K562 (cell line): ENCODE measurements around the gene HES5.

Source experiments
- HDGF ChIP-seq: fragments of 450-650 bp; IDR thresholded peaks from 2 replicates; pipeline ENCODE4 v1.6.1; 2016
- NCOA4 ChIP-seq: fragments of 450-650 bp; IDR thresholded peaks from 2 replicates; pipeline ENCODE4 v1.6.1; 2018; ENCODE audit warnings: mild to moderate bottlenecking; ENCODE audit not compliant: partially characterized antibody
- NR2C2 ChIP-seq, 2 experiments: fragments of 200-800 bp in 1 of 2; sonication (Bioruptor generic) in 1 of 2; sonication (generic) in 1 of 2; formaldehyde crosslinking in 1 of 2; IDR thresholded peaks; 2 replicates each; pipeline versions ENCODE4 v1.6.1 to v1.8.0; 2016 to 2022; ENCODE audit warnings: mild to moderate bottlenecking in 1 of 2, missing compliant biosample characterization in 1 of 2, missing genetic modification characterization in 1 of 2, missing genetic modification reagents in 1 of 2
- POLR2A ChIP-seq: fragments of 450-650 bp; conservative IDR thresholded peaks from 2 replicates; pipeline ENCODE4 v1.6.1; 2016
- YBX1 ChIP-seq: fragments of 450-650 bp; IDR thresholded peaks from 2 replicates; pipeline ENCODE4 v1.7.1; 2016; ENCODE audit warnings: mild to moderate bottlenecking
- ZNF124 ChIP-seq: sonication (generic); formaldehyde crosslinking; IDR thresholded peaks from 2 replicates; pipeline ENCODE4 v1.8.1; 2022; ENCODE audit warnings: missing genetic modification reagents
- ZNF146 ChIP-seq: IDR thresholded peaks from one replicate; pipeline ENCODE4 v1.6.1; 2018; ENCODE audit warnings: missing compliant biosample characterization; ENCODE audit not compliant: unreplicated experiment
- TF ChIP-seq, protein P1 (sequence below), 3 experiments: IDR thresholded peaks in 2 of 3; conservative IDR thresholded peaks in 1 of 3; 2 replicates each; pipeline ENCODE4 v1.5.1; 2011 to 2012; ENCODE audit warnings: low read length in 3 of 3, mild to moderate bottlenecking in 3 of 3, control low read depth in 2 of 3, improper control_type of control experiment in 1 of 3, inconsistent platforms in 1 of 3, low read depth in 1 of 3, mixed read lengths in 1 of 3, moderate library complexity in 1 of 3; ENCODE audit not compliant: insufficient read depth in 2 of 3
- TF ChIP-seq, protein P2 (sequence below), 2 experiments: fragments of 250-450 bp in 1 of 2; fragments of 450-650 bp in 1 of 2; sonication (Bioruptor Pico) in 1 of 2; IDR thresholded peaks; 2 replicates each; pipeline versions ENCODE4 v1.6.1 to v1.8.0; 2016 to 2021; ENCODE audit warnings: mild to moderate bottlenecking in 2 of 2, moderate library complexity in 2 of 2, missing compliant biosample characterization in 1 of 2, missing genetic modification characterization in 1 of 2

DNA sequence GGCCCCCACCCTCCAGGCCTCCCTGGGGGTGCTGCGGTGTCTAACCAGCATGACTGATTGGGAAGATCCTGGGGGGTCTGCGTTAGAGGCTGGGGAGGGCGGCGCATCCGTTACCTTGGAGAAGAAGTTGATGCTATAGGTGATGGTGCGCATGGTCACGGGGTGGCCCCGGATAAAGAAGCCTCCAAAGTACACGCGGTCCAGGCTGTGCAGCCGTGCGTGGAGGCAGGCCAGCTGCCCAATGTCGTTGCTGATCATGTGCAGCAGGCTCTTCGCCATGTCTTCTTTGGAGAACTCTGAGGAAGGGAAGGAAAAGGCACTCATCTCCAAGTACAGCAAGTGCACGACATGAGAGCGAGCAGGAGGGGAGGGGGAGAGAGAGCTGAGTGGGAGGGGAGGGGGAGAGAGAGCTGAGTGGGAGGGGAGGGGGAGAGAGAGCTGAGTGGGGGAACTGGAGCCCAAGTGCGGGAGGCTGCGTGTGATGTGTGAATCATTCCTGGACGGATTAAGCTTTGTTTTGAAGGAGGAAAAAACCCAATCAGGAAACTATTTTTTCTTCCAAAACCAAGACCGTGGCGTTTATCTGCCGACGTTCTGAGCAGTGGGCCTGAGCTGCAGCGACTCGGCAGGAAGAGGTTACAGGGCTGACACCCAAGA lies 10.9 kb downstream of the HES5 start:
- TF ChIP-seq POLR2A (no peak), YBX1 (no peak), ZNF146 (no peak), NR2C2 (CRISPR knock-in tag; IDR thresholded peaks at IDR 0.05) (no peak), NR2C2 (tag; IDR thresholded peaks at IDR 0.05) (no peak), ZNF124 (CRISPR knock-in tag) (no peak), HDGF (no peak), NCOA4 (no peak)
- TF ChIP-seq, protein P1, sequence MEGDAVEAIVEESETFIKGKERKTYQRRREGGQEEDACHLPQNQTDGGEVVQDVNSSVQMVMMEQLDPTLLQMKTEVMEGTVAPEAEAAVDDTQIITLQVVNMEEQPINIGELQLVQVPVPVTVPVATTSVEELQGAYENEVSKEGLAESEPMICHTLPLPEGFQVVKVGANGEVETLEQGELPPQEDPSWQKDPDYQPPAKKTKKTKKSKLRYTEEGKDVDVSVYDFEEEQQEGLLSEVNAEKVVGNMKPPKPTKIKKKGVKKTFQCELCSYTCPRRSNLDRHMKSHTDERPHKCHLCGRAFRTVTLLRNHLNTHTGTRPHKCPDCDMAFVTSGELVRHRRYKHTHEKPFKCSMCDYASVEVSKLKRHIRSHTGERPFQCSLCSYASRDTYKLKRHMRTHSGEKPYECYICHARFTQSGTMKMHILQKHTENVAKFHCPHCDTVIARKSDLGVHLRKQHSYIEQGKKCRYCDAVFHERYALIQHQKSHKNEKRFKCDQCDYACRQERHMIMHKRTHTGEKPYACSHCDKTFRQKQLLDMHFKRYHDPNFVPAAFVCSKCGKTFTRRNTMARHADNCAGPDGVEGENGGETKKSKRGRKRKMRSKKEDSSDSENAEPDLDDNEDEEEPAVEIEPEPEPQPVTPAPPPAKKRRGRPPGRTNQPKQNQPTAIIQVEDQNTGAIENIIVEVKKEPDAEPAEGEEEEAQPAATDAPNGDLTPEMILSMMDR (IDR thresholded peaks at IDR 0.05 in 2 of 3, conservative IDR thresholded peaks at IDR 0.05 in 1 of 3; ENCODE audit: insufficient read depth in 2 of 3, low read depth in 1 of 3, low read length in 3 of 3): no peak
- TF ChIP-seq, protein P2, sequence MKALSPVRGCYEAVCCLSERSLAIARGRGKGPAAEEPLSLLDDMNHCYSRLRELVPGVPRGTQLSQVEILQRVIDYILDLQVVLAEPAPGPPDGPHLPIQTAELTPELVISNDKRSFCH (CRISPR knock-in tag; IDR thresholded peaks at IDR 0.05): no peak
- TF ChIP-seq, protein P2 (tag; IDR thresholded peaks at IDR 0.05): no peak
